ENCODE results near the gene KIF2A.

KIF2A gene

DNA sequence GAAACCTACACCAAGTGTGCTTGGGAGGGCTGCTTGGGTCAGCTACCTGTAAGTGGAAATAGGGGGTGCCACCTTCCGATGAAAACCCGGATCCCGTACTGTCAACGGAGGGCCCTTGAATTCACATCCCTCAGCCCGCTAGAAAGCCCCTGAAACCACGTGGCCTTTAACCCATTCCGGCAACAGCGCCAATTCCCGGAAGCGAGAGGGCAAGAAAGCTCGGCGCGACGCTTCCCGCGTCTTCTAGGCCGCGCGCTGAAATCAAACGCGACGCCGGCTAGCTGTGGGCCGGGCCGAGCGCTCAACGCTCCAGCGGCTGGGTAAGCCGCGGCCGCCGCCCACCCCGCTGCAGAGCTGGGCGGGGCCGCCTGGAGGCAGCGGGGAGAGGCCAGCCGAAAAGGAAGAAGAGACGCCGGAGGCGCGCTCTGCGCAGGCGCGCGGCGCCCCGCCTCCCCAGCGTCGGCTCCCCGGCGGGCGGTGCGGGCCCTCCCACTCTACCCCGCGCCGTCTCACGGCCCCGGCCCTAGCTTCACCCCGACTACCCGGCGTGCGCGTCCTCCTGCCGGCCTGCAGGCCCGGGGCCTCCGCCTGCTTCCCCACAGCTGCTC, at the start of gene KIF2A:
Gene KIF2A (plus strand): TSS at position 492 of the 608 bp plus-strand sequence. CDS start 267 bp downstream, outside the sequence.
- peak; percentile 49 for TF ChIP-seq POLR2A (IDR thresholded peaks at IDR 0.05; ENCODE audit: low read depth, low read length)
- FAIRE-seq (peak; percentile 43), DNase-seq (ENCODE audit: insufficient read length, low spot score) (peak; percentile 94)

DNA sequence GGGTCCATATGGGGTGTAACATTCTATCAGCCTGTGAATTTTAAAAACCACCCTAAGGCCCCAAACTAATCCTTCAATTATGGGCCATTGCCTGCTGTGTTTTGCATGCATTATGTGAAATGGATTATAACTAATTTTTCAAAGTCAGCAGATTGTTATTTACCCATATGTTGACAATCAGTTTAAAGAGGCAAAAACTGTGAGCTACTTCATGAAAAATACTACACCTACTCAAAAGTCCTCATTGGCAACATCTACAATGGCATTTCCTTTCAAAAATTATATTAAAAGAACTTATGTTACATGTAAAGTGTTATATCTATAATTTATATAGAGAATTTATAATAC, 49.0 kb upstream of the KIF2A start:
- no peak for TF ChIP-seq POLR2A (IDR thresholded peaks at IDR 0.05; ENCODE audit: low read depth, low read length)
- FAIRE-seq (no peak), DNase-seq (ENCODE audit: insufficient read length, low spot score) (no peak)

- DNase-seq (ENCODE audit: insufficient read length, low spot score), result no peak
- no peak for TF ChIP-seq POLR2A (IDR thresholded peaks at IDR 0.05; ENCODE audit: low read depth, low read length)
- no peak for FAIRE-seq
These were observed 47.4 kb upstream of the KIF2A start for GRCh38 chr5:62258654-62259053.

- no peak for TF ChIP-seq POLR2A (IDR thresholded peaks at IDR 0.05; ENCODE audit: low read depth, low read length)
- DNase-seq (ENCODE audit: insufficient read length, low spot score) (no peak), FAIRE-seq (no peak)
These were observed 46.2 kb upstream of the KIF2A start for GRCh38 chr5:62259699-62260250.

- no peak for DNase-seq (ENCODE audit: insufficient read length, low spot score)
- TF ChIP-seq POLR2A (IDR thresholded peaks at IDR 0.05; ENCODE audit: low read depth, low read length), result no peak
- FAIRE-seq, result no peak
These were observed 45.5 kb upstream of the KIF2A start for GRCh38 chr5:62260513-62260912.

DNA sequence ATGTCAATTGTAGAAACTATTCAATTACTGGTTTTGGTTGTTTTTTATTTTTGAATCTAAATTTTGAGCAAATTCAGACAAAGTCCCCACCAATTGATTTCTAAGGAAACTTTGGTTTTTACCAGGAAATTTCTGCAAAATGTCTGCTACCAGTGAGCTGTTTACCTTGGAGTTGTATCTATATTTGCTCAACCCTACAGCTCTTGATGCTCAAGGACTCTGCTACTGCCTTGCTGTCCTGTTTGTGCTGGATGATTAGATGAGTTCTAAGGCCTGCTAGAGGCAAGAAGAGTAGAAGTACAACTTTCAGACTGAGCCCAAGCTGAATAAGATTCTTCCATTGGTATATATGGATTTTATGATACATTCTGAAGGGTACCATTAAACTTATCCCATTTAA, 42.6 kb upstream of the KIF2A start:
- no peak for DNase-seq (ENCODE audit: insufficient read length, low spot score)
- no peak for FAIRE-seq
- no peak for TF ChIP-seq POLR2A (IDR thresholded peaks at IDR 0.05; ENCODE audit: low read depth, low read length)

DNA sequence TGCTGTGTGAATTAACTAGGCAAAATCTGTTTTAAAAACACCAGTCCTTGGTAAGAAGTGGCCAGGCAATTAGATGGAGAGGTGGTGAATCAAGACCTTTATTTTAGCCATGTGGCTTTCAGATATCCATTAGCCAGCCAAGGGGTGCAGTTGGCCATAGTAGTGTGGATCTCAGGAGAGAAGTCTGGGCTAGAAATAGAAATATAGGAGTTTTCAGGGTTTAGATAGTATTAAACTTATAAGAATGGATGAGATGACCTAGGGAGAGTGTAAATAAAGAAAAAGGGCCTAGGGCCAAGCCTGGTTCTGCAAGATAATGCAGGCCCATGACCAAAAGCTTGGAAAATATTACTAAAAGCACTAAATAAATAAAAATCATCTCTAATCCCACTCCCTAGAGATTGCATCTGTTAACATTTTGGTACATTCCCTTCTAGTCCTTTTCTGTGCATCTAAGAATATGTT, 40.3 kb upstream of the KIF2A start:
- DNase-seq (ENCODE audit: insufficient read length, low spot score), result no peak
- no peak for FAIRE-seq
- no peak for TF ChIP-seq POLR2A (IDR thresholded peaks at IDR 0.05; ENCODE audit: low read depth, low read length)

GRCh38 chr5:62266573-62266972, 39.4 kb upstream of the KIF2A start:
- FAIRE-seq (no peak), DNase-seq (ENCODE audit: insufficient read length, low spot score) (no peak)
- TF ChIP-seq POLR2A (IDR thresholded peaks at IDR 0.05; ENCODE audit: low read depth, low read length), result no peak

GRCh38 chr5:62268234-62268633, 37.8 kb upstream of the KIF2A start:
- peak; percentile 64 for FAIRE-seq
- no peak for TF ChIP-seq POLR2A (IDR thresholded peaks at IDR 0.05; ENCODE audit: low read depth, low read length)
- no peak for DNase-seq (ENCODE audit: insufficient read length, low spot score)

DNA sequence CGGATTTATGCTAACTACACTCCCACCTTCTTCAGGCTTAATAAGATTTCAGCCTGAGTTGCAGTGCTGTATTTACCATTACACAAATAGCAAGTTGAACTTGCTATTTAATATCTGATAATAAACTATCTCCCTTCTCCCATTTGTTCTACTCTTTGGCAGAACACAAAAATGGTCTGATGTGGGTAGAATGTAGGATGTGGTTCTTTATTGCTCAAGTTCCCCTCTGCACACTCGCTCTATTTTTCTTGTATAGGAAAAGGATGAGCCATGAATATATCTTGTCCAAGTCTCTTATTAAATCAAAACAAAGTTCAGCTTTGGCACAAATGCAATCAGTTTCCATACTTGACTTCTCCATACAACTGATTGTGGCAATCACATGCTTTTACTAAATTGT, 37.2 kb upstream of the KIF2A start:
- DNase-seq (ENCODE audit: insufficient read length, low spot score) (no peak), FAIRE-seq (no peak)
- TF ChIP-seq POLR2A (IDR thresholded peaks at IDR 0.05; ENCODE audit: low read depth, low read length), result no peak

DNA sequence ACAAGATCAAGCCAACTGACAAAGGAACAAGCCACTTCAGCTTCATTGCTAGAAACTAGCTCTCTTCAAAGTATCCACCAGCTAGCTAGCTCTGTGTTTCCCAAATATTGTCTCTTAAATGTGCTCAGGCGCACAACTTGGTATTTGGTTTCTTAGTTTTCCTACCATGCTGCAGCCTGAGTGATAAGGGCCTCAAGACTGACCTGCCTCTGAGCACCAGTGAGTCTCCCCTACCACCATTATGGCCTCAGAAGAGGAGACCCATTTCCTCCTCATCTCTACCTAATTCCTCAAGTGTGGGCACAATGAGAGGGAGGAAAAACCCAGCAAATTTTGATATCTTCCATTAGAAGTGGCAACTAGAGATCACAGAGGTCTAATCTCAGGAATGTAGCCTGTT, 34.6 kb upstream of the KIF2A start:
- DNase-seq (ENCODE audit: insufficient read length, low spot score) (no peak), FAIRE-seq (no peak)
- no peak for TF ChIP-seq POLR2A (IDR thresholded peaks at IDR 0.05; ENCODE audit: low read depth, low read length)

DNA sequence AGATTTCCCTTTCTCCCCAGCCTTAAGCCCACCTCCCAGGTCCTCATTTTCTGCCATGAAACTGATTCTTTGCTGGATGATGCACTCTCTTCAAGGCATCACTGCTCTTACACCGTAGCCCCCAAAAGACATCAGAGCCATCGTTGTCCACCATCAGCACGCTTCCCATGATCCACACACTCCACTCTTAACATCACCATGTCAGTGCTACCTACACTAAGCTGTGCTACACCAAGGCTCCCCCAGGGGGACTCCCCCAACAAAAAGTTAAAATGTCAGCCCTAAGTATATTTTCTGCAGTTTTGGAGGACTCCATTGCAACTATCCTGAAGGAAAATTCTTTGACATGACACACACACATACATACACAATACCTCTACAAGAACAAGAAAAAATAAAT, 34.1 kb upstream of the KIF2A start:
- no peak for FAIRE-seq
- no peak for DNase-seq (ENCODE audit: insufficient read length, low spot score)
- TF ChIP-seq POLR2A (IDR thresholded peaks at IDR 0.05; ENCODE audit: low read depth, low read length), result no peak

DNA sequence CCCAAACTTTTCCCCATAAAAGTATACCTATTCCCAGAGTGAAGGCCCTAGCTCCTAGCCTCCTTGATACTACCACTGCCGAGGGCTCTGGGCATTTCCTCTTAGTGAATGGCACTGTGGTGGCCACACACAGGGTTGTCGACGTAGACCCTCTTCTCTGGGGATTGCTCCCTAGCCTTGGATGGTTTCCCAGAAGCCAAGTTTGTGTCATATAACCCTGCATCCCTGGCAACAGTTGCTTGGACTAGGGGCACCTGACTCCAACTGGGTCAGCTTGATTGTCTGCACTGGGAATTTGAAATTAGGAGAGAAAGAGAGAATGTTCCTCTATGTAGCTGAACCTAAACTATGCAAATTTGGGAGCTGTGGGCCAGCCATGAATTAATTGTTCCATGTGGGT, 32.3 kb upstream of the KIF2A start:
- TF ChIP-seq POLR2A (IDR thresholded peaks at IDR 0.05; ENCODE audit: low read depth, low read length), result no peak
- FAIRE-seq, result no peak
- no peak for DNase-seq (ENCODE audit: insufficient read length, low spot score)

GRCh38 chr5:62275581-62275980, 30.4 kb upstream of the KIF2A start:
- no peak for TF ChIP-seq POLR2A (IDR thresholded peaks at IDR 0.05; ENCODE audit: low read depth, low read length)
- FAIRE-seq (no peak), DNase-seq (ENCODE audit: insufficient read length, low spot score) (no peak)

DNA sequence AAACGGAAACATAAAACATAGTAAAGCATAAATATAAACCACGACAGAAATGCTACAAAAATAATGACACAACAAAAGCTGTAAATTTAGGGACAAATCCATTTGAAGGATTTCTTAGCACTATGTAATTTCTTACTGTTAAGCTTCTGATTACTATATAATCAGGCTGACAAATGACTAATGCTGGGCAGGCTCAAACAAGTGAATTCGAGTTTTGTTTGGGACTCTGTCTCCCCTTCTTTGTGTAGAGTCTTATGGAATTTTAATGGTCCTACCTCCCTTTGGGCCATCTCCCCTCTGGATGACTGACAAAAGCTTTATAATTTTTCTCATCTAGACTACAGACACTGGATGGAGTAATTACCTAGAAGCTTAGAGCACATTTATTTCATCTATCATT, 24.6 kb upstream of the KIF2A start:
- FAIRE-seq (no peak), DNase-seq (ENCODE audit: insufficient read length, low spot score) (no peak)
- no peak for TF ChIP-seq POLR2A (IDR thresholded peaks at IDR 0.05; ENCODE audit: low read depth, low read length)
